A549 treated with ZK216348 at 1 μM for 4 hours (cell line): ENCODE data around the gene KRT33A. TPM values are rescaled to one million over a fixed set of nuclear protein-coding genes. Genes with fewer than 3 reads are reported as not detected.

Experiments
- total RNA-seq: library from RNA; stranded (reverse); fragments of 200-300 nt; extraction: Qiagen RNA extraction; gene quantifications from 5 replicates; pipeline ENCODE4 v1.2.3, GENCODE V29; 2022; ENCODE audit warnings: low read depth

Gene KRT33A
- not detected in 5 replicates for total RNA-seq

DNA sequence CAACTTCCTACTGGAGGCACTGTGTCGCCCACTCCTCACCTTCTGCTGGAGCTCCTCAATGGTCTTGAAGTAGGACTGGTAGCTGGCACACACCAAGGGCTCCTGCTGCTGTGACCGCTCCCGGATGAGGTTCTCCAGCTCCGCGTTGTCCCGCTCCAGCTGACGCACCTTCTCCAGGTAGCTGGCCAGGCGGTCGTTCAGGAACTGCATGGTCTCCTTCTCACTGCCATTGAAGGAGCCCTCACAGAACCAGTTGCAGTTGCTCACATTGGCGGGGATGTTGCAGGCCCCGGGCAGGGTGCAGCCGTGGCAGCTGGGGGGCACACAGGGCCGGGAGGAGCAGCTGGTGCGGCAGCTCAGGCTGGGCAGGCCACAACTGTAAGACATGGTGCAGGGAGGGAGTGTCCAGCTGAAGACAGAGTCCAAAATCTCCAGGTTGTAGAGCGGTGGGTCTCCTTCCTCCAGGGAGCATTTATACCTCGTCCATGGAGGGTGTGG is at the start of gene KRT33A:
Gene KRT33A (minus strand): TSS at position 448 of the 498 bp plus-strand sequence. CDS start 61 bp downstream, at position 387.

DNA sequence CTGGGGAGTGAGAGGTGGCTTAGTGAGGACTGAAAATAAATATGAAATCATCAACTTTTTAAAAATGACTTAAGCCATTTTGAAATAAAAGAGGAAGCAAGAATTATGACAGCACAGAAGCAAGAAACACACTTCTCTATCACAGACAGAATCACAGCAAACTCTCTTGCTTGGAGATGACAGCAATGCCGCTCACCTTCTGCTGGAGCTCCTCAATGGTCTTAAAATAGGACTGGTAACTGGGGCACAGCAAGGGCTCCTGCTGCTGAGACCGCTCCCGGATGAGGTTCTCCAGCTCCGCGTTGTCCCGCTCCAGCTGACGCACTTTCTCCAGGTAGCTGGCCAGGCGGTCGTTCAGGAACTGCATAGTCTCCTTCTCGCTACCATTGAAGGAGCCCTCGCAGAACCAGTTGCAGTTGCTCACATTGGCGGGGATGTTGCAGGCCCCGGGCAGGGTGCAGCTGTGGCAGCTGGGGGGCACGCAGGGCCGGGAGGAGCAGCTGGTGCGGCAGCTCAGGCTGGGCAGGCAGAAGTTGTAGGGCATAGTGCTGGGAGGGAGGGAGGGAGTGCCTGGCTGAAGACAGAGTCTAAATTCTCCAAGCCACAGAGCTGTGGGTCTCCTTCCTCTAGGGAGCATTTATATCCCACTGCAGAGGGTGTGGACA is 46.5 kb upstream of the KRT33A start, which contains the start of gene KRT31:
Gene KRT31 (minus strand): TSS at position 613 of the 665 bp plus-strand sequence. CDS start 69 bp downstream, at position 544.

DNA sequence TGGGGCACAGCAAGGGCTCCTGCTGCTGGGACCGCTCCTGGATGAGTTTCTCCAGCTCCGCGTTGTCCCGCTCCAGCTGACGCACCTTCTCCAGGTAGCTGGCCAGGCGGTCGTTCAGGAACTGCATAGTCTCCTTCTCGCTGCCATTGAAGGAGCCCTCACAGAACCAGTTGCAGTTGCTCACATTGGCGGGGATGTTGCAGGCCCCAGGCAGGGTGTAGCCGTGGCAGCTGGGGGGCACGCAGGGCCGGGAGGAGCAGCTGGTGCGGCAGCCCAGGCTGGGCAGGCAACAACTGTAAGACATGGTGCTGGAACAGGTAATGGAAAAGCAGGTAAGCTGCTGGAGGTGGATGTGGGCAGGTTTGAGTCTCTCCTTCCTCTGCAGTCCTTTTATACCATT is 31.3 kb upstream of the KRT33A start, which contains the start of gene KRT34:
Gene KRT34 (minus strand): TSS at position 364 of the 400 bp plus-strand sequence. CDS start 60 bp downstream, at position 304.

DNA sequence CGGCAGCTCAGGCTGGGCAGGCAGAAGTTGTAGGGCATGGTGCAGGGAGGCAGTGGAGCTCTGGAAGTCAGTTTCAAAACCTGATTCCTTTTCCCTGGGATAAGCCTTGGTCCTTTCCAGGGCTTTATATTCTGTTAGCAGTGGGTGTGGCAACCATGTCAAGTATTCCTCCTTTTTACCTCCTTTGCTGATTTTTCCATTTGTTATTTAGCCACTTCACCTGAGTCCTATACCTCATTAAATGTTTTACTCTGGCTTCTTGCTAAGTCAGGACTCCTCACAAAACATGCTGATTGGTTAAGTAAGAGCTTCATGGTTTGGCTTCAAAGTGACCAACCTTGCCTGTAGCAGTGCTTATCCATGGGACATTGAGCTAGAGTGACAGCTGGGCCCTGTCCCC is 19.1 kb upstream of the KRT33A start, which contains the start of gene KRT33B:
Gene KRT33B (minus strand): TSS at position 101 of the 400 bp plus-strand sequence. CDS start 63 bp downstream, at position 38.

DNA sequence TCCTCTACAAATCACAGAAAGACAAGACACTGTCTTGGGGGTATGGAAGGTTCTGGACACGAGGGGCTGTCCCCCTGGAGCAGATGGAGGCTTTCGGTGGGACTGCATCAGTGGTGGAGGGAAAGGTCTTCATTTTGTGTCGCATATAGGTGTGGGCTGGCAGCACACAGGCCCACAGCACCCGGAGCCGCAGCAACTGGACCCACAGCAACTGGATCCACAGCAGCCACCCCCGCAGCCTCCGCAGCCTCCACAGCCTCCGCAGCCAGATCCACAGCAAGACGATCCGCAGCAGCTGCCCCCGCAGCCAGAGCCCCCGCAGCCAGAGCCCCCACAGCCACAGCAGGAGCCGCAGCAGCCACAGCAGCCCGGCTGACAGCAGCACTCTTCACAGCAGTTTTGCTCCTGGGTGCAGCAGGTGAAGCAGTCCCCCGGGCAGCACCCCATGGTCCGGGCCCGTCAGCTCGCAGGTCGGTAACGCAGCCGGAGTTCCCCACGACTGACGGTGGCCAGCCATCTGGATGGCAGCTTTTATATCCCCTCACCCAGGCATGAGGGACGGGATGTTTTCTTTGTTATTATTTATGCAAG is 35.3 kb downstream of the KRT33A start, which contains the start of gene KRTAP17-1:
Gene KRTAP17-1 (minus strand): TSS at position 507 of the 591 bp plus-strand sequence. CDS start 60 bp downstream, at position 447.

DNA sequence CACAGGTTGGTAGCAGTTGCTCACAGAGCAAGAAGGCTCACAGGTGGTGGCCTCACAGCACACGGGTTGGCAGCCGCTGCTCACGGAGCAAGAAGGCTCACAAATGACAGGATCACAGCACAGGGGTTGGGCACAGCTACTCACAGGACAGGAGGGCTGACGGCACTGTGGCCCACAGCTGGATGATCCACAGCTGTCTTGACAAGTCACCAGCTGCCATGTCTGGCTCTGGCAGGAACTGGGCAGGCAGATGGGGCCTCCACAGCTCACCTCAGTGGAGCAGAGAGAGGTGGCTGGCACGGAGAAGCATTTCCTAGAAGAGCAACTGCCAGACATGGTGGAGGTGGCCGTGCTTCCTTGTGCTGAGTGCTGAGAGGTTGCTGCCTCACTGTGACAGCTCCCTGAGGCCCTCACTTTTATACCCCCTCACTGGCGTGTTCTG is 41.7 kb downstream of the KRT33A start, which contains the start of gene KRTAP16-1:
Gene KRTAP16-1 (minus strand): TSS at position 392 of the 442 bp plus-strand sequence. CDS start 56 bp downstream, at position 336.

DNA sequence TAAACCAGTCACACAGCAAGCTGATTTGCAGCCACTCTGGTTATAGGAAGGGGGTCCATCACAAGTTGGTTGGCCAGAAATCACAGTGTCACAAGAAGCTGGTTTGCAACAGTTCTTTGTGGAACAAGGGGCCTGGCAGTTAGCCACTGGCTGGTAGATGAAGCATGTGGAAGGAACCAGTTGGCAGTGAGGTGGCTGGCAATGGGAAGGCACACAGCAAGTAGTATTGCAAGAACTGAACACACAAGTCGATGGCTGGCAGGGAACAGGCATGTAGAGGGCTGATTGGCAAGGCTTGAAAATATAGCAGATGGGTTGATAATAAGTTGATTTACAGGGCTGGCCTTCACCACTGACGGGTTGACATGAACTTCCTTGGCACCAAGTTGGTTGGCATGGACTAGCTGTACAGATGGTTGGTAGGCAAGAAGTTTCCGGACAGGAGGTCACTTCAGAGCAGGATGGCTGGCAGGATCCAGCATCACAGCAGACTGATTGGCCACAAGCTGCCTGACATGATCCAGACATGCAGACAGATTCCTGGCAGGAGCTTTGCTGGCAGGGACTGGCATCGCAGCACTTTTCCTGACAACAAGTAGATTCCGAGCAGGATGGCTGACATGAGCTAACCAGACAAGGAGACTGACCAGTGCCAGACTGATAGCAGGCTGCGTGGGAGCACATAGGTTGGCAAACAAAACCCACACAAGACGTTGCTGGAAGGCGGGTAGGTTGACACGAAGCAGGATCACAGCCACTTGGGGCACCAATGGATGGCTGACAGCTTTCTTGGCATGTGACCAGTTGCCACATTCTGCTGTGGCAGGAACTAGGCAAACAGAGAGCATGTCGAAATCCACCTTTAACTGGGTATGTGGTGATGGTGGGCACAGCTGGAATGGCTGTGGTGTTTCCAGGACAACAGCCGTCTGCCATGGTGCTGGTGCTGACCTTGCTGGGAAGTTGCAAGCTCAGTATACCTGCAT is 48.4 kb downstream of the KRT33A start, which contains the start of gene KRTAP29-1:
Gene KRTAP29-1 (minus strand): TSS at position 936 of the 986 bp plus-strand sequence. CDS start 0 bp downstream, at position 936.

Other genes with a start within 250 kb of the KRT33A start
- not detected in 5 replicates for gene KRTAP4-16, start 248.6 kb downstream of the KRT33A start, total RNA-seq
- gene KRTAP4-9, start 245.4 kb downstream of the KRT33A start, total RNA-seq, result not detected in 5 replicates
- not detected in 5 replicates for gene KRTAP4-11, start 232.5 kb downstream of the KRT33A start, total RNA-seq
- gene KRTAP4-12, start 226.6 kb downstream of the KRT33A start, total RNA-seq, result not detected in 5 replicates
- not detected in 5 replicates for gene KRTAP4-6, start 210.3 kb downstream of the KRT33A start, total RNA-seq
- gene KRTAP4-5, start 201.0 kb downstream of the KRT33A start, total RNA-seq, result not detected in 5 replicates
- not detected in 5 replicates for gene KRTAP4-4, start 190.1 kb downstream of the KRT33A start, total RNA-seq
- gene KRTAP4-3, start 182.6 kb downstream of the KRT33A start, total RNA-seq, result not detected in 5 replicates
- gene KRTAP4-2, start 172.6 kb downstream of the KRT33A start, total RNA-seq, result not detected in 5 replicates
- 0.32 TPM in 1 of 5 replicates, not detected in the others for gene KRTAP4-1, start 165.9 kb downstream of the KRT33A start, total RNA-seq
- gene KRTAP9-1, start 160.9 kb downstream of the KRT33A start, total RNA-seq, result not detected in 5 replicates
- not detected in 5 replicates for gene KRTAP9-2, start 124.2 kb downstream of the KRT33A start, total RNA-seq
- not detected in 5 replicates for gene KRTAP9-3, start 118.4 kb downstream of the KRT33A start, total RNA-seq
- gene KRTAP9-8, start 112.8 kb downstream of the KRT33A start, total RNA-seq, result not detected in 5 replicates
- not detected in 5 replicates for gene KRTAP9-4, start 101.1 kb downstream of the KRT33A start, total RNA-seq
- not detected in 5 replicates for gene KRTAP9-9, start 95.4 kb downstream of the KRT33A start, total RNA-seq
- not detected in 5 replicates for gene KRTAP9-6, start 85.5 kb downstream of the KRT33A start, total RNA-seq
- gene KRTAP9-7, start 75.1 kb downstream of the KRT33A start, total RNA-seq, result not detected in 5 replicates
- gene KRTAP29-1, start 48.0 kb downstream of the KRT33A start, total RNA-seq, result not detected in 5 replicates
- gene KRTAP16-1, start 41.5 kb downstream of the KRT33A start, total RNA-seq, result not detected in 5 replicates
- not detected in 5 replicates for gene KRTAP17-1, start 35.1 kb downstream of the KRT33A start, total RNA-seq
- not detected in 5 replicates for gene KRT33B, start 19.0 kb upstream of the KRT33A start, total RNA-seq
- gene KRT34, start 31.5 kb upstream of the KRT33A start, total RNA-seq, result 0.20 to 0.78 TPM (median 0.31 TPM) in 5 replicates
- not detected in 5 replicates for gene KRT31, start 46.8 kb upstream of the KRT33A start, total RNA-seq
- gene KRT37, start 73.8 kb upstream of the KRT33A start, total RNA-seq, result not detected in 5 replicates
- gene KRT38, start 90.2 kb upstream of the KRT33A start, total RNA-seq, result not detected in 5 replicates
- not detected in 5 replicates for gene KRT32, start 116.6 kb upstream of the KRT33A start, total RNA-seq
- gene KRT35, start 130.3 kb upstream of the KRT33A start, total RNA-seq, result not detected in 5 replicates
- gene KRT36, start 139.1 kb upstream of the KRT33A start, total RNA-seq, result not detected in 5 replicates
- 0.21 to 0.28 TPM in 2 of 5 replicates, not detected in the others for gene KRT13, start 154.8 kb upstream of the KRT33A start, total RNA-seq
- gene KRT15, start 168.1 kb upstream of the KRT33A start, total RNA-seq, result 3.1 to 5.1 TPM (median 4.0 TPM) in 5 replicates
- 32.9 to 64.6 TPM (median 54.2 TPM) in 5 replicates for gene KRT19, start 177.5 kb upstream of the KRT33A start, total RNA-seq
- gene KRT9, start 221.2 kb upstream of the KRT33A start, total RNA-seq, result not detected in 5 replicates
- 0.08 to 0.15 TPM (median 0.14 TPM) in 3 of 5 replicates, not detected in the others for gene KRT14, start 236.1 kb upstream of the KRT33A start, total RNA-seq